ENCODE data around the gene IFT81.

Gene IFT81

DNA sequence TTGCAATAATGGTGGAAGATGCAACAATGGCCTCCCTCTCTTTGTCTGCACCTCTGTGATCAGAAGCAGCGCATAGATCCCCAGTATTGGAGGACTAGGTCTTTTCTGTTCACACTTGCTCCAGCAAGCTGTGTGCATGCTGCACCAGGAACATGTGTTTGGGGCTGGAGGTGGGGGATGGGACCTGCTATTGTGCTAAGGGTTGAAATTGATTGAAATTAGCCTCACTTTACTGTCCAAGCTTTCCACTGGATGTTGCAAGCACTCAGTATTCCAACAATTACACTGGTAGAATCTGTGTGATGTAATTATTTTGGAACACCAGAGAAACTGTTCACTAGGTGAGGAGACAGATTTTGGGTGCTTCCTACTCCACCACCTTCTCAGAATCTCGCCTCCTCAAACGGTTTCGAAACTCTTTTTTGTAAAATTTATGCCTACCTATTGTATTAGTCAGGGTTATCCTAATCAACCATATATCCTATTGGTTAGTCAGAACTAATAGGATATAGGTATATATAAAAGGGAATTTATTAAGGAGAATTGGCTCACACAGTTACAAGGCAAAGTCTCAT, 35.6 kb downstream of the IFT81 start:
- DNase-seq (ENCODE audit: low read depth) = no peak

DNA sequence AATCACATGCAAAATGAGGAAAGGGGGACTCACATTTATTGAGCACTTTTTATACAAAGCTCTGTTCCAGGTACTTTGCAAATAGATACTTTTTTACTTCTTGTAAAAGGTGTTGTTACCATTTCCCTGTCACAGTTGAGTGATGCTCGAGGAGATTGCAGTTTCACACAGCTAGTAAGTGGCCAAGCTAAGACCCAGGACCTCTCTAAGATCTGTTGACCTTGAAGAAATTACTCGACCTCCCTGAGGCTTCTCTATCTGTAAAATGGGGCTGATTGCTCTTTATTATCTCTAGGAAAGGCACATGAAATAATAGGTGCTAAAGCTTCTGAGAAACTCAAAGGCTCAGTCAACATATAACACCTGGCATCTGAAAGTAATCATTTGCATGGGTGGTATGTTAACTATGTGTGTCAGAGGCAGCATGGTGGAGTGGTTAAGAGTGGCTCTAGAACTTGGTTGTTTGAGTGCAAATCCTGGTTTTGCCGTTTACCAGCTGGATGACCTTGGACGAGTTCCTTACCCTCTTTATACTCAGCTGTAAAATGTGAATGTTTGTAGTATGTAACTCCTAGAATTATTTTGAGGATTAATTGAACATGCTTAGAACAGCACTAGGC, 41.5 kb downstream of the IFT81 start:
- DNase-seq (ENCODE audit: low read depth) = no peak

DNA sequence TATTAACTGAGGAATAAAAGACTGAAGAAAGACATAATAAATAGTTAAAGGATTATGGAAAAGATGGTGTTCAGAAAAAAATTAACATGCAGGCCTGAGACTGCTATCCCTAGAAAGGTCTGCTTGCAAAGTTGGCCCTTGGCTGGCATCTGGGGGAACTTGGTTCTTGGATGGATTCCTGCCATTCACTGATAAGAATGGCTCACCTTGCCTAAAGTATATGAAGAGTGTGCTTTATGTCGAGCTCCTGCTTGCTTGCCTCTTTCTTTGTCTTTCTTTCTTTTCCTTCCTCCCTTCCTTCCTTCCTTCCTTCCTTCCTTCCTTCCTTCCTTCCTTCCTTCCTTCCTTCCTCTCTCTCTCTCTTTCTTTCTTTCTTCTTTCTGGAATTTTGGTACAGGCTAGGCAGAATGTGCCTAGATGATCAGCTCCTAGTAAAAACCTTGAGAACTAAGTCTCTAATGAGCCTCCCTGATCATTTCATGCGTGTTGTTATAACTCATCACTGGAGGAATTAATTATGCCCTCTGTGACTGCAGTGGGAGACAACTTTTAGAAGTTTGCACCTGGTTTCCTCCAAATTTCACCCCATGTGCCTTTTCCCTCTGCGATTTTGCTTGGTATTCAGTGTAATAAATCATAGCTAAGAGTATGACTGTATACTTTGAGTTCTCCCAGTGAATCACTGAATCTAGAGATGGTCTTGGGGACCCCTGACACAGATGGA, 44.7 kb downstream of the IFT81 start:
- no peak for DNase-seq (ENCODE audit: low read depth)

DNA sequence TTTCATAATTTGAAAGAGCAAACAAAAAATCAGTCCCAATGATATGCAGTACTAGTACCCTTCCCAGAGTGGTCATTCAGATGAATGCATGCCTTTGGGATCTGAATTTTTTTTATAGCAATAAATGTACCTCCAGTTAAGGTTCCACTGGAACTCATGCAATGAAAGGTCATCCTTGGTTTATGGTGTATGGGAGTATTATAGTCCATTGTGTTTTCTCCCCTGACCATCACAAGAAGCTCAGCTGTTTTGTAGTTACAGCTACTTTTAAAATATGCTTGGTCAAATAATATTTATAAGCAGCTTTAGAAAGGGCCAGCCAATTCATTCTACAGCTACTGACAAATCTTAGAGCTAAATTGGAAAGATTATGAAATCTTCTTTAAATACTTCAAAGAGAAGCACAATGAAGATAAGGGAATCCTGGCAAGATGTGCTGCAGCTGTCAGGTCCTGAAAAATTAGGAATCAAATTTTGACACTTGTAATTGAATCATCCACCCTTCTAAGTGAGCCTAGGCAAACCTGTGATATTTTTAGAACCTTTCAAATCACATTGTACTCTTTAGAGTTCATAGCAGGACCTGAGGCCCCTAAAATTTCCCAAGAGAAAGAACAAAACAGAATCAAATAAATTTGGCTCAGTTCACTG, 46.5 kb downstream of the IFT81 start:
- no peak for DNase-seq (ENCODE audit: low read depth)

DNA sequence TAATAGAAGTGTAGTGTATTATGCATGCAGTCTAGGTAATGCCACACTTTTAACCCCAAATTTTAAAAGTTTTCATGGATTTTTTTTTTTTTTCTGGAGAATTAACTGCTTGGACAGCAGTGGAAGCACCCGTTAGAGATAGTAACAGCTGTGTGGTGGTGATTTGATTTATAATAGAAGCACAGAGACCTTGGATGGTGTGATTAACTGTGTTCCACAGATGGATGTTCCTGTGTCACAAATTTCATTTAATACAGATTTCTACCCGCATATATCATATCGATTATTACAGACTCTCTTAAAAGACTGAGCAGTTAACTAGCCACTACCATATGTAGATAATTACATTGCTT, 47.0 kb downstream of the IFT81 start:
- no peak for DNase-seq (ENCODE audit: low read depth)

DNA sequence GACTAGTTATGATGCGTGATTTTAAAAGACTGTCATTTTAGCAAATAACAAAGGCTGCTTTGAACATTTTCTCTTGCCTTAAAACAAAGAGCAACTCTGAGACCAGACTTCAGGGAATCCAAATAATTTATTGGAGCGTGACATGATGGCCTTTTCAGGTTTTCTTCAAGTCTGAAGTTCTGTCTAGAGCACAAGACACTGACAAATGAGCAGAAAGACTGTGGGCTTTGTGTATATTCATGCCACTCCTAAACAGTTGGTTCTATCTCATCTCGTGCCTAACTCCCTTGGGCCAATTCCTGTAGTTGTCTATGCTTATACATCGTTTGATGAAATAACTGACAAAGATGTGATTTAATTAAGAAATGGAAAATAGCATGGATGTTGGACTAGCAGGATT, 47.5 kb downstream of the IFT81 start:
- DNase-seq (ENCODE audit: low read depth) = no peak

DNA sequence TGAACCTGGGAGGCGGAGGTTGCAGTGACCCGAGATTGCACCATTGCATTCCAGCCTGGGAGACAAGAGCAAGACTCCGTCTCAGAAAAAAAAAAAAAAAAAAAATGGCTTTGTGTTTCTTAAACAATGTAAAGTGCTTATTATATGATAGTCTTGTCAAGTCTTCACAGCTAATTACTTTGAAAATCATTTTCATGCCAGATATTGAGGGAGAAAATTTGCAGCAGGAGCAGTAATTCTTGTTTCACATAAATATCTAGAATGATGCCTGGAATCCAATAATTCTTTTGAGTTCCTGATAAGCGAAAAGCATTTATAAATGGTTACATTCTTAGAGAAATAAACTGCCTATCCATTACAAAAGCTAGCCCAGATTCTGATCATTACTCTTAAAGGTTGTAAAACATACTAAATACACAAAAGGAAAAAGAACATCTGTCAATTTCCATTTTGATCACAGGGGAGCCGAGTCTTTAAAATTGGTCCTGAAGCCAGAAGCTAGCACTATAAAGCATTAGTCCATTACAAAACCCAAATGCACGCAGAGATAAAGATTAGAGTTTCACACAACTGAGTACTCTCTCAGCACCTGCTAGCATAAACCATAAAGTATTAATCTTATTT, 50.3 kb downstream of the IFT81 start:
- DNase-seq (ENCODE audit: low read depth) = no peak

DNA sequence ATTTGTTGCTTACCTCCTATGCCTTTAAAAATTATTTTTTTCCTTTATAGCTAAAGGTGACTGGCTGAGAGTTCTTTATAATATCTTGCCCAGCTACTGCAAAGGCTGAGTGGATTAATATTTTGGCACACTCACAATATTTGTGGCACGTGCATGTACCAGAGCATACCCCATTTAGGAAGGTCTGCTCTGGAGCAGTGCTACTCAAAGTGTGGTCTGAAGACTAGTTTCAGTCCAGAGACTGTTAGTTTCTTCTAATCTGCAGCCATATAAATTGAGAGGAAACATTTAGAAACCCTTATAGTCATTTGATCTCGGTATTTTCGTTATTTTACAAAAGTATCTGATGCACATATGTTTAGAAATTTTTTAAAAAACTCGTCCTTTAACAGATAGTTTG, 51.0 kb downstream of the IFT81 start:
- DNase-seq (ENCODE audit: low read depth) = no peak

DNA sequence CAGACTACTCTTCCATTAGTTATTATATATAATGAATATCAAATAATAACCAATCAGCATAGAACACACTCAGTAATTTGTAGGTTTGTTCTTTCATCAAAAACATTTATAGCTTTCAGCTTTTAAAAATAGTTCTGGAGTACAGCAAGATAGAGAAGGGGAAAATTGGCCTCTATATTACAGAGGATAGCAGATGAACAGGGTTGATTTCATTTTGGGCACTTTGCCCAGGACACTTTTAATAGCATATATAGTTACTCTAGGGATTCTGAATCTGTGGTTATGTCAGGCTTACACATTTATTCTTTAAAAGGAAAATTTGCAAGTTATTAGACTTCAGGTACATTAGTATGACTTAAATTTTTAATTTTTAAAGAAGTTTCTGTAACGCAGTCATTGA, 52.6 kb downstream of the IFT81 start:
- no peak for DNase-seq (ENCODE audit: low read depth)

DNA sequence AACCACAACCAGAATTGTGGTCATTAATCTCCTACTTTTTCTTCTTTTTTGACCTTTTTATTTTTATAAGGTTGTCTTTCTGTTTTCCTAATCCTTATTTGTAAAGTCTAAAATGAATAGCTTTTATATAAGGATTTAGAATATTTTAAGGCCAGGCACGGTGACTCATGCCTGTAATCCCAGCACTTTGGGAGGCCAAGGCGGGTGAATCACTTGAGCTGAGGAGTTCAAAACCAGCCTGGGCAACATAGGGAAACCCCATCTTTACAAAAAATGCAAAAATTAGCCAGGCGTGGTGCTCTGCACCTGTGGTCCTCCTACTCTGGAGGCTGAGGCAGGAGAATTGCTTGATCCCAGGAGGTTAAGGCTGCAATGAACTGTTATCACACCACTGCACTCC, 55.1 kb downstream of the IFT81 start:
- DNase-seq (ENCODE audit: low read depth) = no peak

DNA sequence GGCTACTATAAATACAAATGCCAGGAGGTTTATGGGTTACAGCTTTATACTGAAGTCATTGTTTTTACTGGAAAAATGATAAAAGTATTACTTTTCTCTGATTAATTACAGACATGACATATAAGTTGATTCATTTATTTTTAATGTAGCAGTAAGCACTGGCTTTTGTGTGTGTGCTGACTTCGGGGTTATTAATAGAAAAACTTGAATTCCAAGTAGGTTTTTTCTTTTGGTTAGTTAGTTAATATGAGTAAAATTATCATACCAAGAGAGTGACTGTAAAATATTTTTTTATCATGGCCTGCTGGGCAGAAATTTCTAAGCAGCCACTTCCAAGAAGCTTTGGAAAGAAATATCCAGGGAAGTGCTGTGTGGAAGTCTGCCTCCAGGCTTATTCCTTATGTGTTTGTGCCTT, 56.4 kb downstream of the IFT81 start:
- DNase-seq (ENCODE audit: low read depth) = no peak

DNA sequence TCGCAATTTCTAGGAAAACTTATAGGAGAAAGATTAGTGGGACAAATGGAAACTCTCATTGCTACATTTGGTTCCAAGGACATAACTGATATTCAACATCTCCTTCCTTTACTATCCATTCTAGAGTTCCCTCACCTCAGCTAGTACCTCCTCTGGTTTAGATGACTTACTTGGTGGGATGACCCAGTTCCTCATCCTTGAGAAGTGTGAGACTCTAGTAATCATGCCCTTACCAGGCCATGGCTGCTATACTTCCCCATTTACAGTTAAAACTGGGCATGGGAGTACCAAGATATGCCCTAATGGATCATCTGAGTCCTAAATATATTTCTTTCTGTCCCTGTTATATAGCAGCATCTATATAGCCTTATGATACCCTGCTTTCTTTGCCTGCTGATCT, 58.1 kb downstream of the IFT81 start:
- DNase-seq (ENCODE audit: low read depth) = no peak

DNA sequence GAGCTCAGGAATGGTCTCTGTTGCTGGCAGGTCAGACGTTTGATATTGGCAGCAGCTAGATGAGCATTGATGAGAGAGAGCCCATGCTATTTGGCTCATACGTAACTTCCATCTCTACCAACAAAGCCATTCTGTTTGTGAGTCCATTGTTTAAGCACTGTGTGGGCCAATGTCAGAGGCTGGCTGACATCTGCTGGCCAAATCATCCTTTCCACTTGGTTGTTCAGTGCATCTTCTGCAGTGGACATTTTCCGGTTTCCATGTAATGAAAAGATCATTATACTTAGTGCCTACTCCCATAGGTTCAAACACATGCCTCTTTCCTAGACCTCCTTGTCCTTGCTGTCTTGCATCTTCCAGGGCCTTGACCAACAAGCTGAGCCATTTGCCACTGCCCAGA, 59.2 kb downstream of the IFT81 start:
- no peak for DNase-seq (ENCODE audit: low read depth)

DNA sequence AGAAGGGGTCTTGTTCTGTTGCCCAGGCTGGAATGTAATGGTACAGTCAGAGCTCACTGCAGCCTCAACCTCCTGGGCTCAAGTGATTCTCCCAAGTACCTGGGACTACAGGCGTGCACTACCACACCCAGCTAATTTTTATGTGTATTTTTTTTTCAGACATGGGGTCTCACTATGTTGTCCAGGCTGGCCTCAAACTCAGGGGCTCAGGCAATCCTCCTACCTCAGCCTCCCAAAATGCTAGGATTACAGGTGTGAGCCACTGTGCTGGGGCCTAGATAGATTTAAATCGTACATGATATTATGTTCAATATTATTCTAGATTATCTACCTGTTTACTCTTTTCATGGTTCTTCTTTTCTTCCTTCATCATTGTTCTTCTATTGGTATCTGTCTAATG, 61.5 kb downstream of the IFT81 start:
- DNase-seq (ENCODE audit: low read depth) = no peak

DNA sequence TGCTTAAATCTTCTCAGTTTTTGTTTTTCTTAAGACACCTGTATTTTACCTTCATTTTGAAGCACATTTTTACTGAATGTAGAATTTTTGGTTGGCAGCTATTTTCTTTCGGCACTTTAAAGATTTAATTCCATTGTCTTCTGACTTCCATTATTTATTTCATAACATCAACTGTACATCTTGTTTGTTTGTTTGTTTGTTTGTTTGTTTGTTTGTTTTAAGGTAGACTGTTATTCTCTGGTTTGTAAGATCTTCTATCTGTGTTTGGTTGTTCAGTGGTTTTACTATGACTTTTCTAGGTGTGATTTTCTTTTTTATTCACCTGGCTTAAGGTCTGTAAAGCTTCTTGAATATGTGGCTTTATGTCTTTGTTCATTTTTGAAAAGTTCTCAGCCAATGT, 61.9 kb downstream of the IFT81 start:
- no peak for DNase-seq (ENCODE audit: low read depth)

DNA sequence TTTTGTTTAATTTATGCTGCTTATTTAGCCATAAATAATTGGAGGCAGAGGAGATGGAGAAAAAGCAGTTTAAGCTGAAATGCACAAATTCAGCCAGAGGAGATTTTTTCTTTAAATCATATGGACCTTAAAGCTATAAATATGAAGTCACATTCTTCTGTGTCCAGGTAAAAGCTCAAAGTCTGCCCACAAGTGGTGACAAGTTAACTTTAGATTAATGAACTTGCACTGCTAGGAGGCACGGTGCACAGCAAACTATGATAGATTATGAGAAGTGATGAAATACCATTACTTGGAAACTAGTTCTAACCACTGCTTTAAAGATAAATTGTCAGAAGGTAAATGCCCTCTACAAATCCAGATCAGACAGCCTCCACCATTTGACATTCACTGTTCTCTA, 69.0 kb downstream of the IFT81 start:
- no peak for DNase-seq (ENCODE audit: low read depth)

DNA sequence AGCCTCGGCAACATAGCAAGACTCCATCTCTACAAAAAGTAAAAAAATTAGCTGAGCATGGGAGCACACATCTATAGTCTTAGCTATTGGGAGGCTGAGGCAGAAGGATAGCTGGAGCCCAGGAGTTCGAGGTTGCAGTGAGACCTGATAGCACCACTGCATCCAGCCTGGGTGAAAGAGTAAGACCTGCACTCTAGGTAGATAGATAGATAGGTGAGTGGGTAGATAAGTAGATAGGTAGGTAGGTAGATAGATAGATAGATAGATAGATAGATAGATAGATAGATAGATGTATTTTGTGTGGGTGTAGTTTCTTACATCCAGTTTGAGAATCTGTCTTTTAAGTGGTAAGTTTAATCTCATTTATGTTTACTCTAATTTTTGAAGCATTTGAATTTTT, 72.8 kb downstream of the IFT81 start:
- DNase-seq (ENCODE audit: low read depth) = no peak

DNA sequence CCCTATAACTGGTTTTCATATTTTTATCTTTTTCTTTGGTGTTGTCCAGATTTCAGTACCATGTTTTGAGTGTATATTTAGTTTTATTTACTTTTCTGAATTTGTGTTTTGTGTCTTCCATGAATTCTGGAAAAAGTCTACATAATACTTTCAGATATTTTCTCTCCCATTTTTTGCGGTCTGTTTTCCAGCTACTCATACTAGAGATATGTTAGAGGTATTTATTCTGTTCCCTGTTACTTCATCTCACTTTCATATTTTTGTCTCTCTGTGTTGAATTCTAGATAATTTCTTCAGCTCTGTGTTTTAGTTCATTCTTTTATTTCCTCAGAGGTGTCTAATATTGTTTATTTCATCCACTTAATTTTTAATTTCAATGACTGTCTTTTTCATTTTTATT, 74.2 kb downstream of the IFT81 start:
- DNase-seq (ENCODE audit: low read depth) = no peak

DNA sequence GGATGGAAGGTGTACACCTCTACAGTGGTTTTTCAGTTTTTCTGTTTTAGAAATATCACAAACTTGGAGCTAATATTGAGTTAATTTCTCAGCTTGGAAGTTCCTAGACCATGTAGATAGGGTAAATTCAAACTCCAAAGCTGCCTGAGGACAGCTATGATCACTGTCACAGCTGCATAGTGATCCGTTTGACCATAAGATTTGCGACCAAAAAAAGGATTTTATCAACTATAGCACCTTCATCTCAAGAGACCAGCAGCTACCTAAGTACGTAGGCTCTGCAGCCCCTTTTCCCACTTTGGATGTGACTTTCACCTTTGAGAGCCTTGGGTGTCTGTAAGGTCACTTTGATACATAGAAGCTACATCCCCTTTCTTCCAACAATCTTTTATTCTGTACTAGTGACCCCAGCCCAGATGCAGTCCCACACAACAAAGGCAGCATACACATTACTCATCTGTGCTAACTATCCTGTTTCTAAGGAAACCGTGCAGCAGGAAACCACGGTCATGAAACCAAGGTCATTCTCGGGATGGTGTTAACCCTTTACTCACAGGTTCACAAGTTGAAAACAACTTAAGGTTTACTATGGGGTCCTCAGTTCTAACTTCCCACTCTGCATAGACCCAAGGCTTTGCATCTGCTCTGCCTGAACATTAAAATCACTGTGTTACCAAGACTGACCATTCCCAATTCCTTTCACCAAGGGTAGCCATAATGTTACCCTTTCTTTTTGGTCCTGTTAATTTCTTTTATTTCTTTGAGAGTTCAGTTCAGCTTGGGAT, 75.4 kb downstream of the IFT81 start:
- no peak for DNase-seq (ENCODE audit: low read depth)

DNA sequence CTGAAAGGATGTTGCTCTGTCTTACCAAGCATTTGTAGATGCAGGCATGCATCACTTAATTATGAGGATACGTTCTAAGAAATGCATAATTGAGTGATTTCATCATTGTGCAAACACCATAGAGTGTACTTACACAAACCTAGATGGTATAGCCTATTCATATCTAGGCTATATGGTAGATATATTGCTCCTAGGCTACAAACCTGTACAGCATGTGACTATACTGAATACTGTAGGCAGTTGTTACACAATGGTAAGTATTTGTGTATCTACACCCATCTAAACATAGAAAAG, 75.9 kb downstream of the IFT81 start:
- no peak for DNase-seq (ENCODE audit: low read depth)

DNA sequence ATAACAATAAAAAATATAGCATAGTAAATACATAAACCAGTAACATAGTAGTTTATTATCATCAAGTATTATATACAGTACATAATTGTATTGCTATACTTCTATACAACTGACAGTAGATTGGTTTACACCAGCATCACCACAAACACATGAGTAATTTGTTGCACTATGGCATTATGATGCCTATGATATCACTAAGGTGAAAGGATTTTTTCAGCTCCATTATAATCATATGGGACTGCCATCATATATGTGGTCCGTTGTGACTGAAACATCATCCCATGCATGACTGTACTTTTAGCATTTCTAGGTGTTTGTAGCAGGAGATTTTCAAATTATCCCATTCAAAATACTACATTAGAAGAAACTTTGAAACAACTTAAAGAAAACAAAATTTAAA, 77.8 kb downstream of the IFT81 start:
- no peak for DNase-seq (ENCODE audit: low read depth)

DNA sequence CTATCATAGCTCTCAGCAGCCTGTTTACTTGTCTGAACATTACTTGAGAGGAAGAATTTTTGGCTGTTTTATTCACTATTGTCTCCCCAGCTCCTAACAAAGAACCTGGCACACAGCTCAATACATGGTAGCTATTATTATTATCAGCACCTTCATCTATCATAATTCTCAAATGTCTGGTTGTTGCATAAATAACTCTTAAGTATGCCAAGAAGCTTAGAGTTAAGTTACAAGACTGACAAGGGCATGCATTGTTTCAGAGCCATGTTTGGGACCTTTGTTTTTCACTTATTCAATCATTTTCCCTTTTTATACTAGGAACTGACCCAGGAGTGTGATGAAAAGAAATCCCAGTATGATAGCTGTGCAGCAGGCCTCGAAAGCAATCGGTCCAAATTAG, 79.4 kb downstream of the IFT81 start:
- DNase-seq (ENCODE audit: low read depth) = no peak
